Adipocyte (in vitro differentiated cells): ENCODE measurements around the gene SHISA7.

Source experiments
- DNase-seq: peaks from one replicate; pipeline ENCODE4 v3.0.0-alpha.2; 2015; ENCODE audit warnings: low read depth
- H3K27me3 ChIP-seq: replicated peaks from 2 replicates; pipeline ENCODE4 v1.7.0; 2013; ENCODE audit warnings: mild to moderate bottlenecking, low read length, moderate library complexity; ENCODE audit not compliant: control insufficient read depth, insufficient read depth
- H3K36me3 ChIP-seq: 2 replicates; pipeline ENCODE4 v1.7.0; 2013; ENCODE audit warnings: low read length, mild to moderate bottlenecking, moderate library complexity; ENCODE audit not compliant: control insufficient read depth, insufficient read depth, severe bottlenecking
- H3K4me1 ChIP-seq: 2 replicates; pipeline ENCODE4 v1.7.0; 2013; ENCODE audit warnings: mild to moderate bottlenecking, low read length, moderate library complexity; ENCODE audit not compliant: control insufficient read depth, insufficient read depth
- H3K4me3 ChIP-seq: 2 replicates; pipeline ENCODE4 v1.7.0; 2013; ENCODE audit warnings: mild to moderate bottlenecking, low read length, moderate library complexity
- H3K9ac ChIP-seq: 2 replicates; pipeline ENCODE4 v1.7.0; 2013; ENCODE audit warnings: mild to moderate bottlenecking, low read length, moderate library complexity
- H3K9me3 ChIP-seq: 2 replicates; pipeline ENCODE4 v1.7.0; 2013; ENCODE audit warnings: mild to moderate bottlenecking, low read length, moderate library complexity; ENCODE audit not compliant: control insufficient read depth

SHISA7 gene

GRCh38 chr19:55386493-55386971, 56.6 kb downstream of the SHISA7 start:
- Histone ChIP-seq H3K27me3 (no peaks in the 10 kb centered on the region), H3K36me3 (peaks cover 44% of the 10 kb centered on the region), H3K4me1 (peaks cover 56% of the 10 kb centered on the region), H3K4me3 (peak overlapping the region; percentile 92), H3K9me3 (no peaks in the 10 kb centered on the region), H3K9ac (peak overlapping the region; percentile 98)
- DNase-seq = peak; percentile 40

DNA sequence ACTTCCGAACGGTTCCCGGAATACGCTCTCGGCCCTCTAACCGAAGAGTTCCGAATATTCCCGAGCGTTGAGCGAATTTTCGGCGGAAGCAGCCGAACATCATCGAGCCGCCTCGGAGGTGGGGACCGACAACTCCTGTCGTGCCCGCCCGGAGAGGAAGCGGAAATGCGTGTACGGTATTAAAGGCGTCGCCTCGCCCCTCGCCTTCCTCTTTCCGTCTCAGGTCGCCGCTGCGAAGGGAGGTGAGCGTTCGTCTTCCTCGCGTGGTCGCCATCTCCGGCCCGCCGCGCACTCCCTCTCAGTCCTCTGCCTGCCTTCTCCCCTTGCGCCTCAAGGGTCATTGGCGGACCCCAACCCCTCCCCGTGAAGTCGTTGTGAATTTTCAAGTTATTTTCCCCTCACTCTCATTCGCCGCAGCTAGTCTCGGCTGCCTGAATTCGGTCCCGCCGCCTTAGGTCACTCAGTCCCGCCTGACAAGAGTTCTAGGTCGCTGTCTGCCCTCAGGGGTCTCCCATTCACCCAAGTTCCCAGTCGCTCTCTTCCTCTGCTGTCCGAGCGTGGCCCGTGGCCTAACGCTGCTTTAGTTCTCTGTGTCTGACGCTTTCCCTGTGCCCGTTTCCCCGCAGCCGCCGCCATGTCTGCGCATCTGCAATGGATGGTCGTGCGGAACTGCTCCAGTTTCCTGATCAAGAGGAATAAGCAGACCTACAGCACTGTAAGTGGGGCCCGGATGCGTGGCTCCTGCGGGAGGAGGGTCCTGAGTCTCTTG, 57.2 kb downstream of the SHISA7 start, which contains the start of gene RPL28:
TSS of gene RPL28 (plus strand) at position 209 of the 769 bp plus-strand sequence. CDS start at position 635, 426 bp downstream.
- H3K36me3 ChIP-seq = peaks cover 39% of the 10 kb centered on the region
- H3K4me3 ChIP-seq = peak within 1 kb of the TSS; percentile 92
- H3K27me3 ChIP-seq = no peaks in the 10 kb centered on the region
- H3K9ac ChIP-seq = peak within 1 kb of the TSS; percentile 98
- no peaks in the 10 kb centered on the region for H3K9me3 ChIP-seq
- peaks cover 50% of the 10 kb centered on the region for H3K4me1 ChIP-seq
- peak; percentile 100 for DNase-seq

DNA sequence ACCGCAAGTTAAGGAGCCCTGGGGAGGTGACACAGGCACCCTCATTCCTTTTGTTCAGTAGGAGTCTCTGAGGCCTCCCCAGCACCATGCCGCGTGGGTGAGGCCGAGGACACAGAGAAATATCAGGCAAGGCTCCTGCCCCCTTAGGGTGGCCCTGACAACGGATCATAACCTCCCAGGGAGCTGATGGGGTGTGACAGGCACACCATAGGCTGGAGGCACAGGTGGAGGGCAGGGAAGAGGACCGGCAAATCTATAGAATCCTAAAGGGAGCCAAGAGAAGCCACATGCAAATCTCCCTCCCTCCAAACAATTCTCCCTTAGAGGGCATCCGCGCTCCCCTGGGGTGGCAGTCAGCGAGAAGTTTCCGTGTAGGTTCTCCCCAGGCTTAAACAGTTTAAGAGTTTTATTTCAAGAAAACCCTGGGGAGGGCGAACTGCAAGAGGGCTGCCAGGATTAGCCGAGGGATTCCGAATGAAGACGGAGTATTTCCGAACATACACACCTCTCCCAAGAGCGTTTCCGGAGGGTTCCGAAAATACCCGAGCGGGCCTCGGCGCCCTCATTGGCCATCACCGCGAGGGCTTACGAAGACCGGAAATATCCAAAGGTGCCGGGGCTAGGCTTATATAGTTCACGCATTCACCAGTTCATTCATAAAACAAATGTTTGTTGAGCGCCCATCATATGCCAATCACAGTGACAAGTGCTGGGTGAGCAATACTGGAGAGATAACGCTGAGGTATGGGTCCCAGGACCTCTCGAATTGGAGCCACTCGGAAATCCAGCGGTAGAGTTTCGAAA, 58.0 kb downstream of the SHISA7 start:
- Histone ChIP-seq H3K9me3 (no peaks in the 10 kb centered on the region), H3K4me1 (peaks cover 45% of the 10 kb centered on the region), H3K27me3 (no peaks in the 10 kb centered on the region), H3K9ac (peak overlapping the region; percentile 98), H3K36me3 (peaks cover 32% of the 10 kb centered on the region), H3K4me3 (peak overlapping the region; percentile 92)
- peak; percentile 98 for DNase-seq

GRCh38 chr19:55384131-55384919, 58.8 kb downstream of the SHISA7 start, which contains the start of gene TMEM238:
TSS of gene TMEM238 (minus strand) at chr19:55384292. CDS start at chr19:55384259, 33 bp downstream.
- Histone ChIP-seq H3K27me3 (no peaks in the 10 kb centered on the region), H3K9me3 (no peaks in the 10 kb centered on the region), H3K9ac (peak within 1 kb of the TSS; percentile 98), H3K4me3 (peak within 1 kb of the TSS; percentile 92), H3K4me1 (peaks cover 37% of the 10 kb centered on the region), H3K36me3 (peaks cover 24% of the 10 kb centered on the region)
- DNase-seq = no peak

DNA sequence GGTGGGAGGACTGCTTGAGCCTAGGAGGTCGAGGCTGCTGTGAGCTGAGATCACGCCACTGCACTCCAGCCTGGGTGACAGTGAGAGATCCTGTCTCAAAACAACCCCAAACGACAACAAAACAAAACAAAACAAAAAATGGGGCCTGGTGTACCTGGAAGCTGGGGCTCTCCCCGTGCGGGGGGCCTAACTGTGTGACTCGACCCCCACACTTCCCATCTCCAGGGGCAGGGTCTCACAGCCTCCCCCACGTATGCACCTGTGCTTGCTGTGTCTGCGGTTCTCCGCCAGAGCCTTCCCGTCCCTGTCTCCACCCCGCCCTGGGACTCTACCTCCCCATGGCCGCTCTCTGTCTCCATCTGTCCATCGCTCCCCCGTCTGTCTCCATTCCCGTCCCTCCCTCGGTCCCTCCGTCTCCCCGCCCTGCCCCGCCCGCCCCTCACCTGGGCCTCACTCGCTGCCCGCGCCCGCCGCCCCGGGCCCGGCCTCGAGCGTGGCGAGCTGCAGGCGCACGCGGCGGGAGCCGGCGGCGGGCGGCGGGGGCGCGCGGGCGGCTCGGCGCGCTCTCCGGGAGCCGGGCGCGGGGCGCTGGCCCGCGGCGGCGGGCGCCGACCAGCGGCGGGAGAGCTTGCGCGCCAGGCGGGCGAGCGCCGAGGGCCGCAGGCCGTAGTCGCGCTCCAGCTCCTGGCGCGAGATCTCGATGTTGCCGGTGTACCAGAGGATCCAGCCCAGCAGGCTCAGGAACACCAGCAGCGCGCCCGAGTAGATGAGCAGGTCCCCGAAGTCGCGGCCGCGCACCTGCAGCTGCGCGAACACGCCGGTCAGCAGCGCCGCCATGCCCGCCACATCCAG, 59.6 kb downstream of the SHISA7 start:
- H3K27me3 ChIP-seq = no peaks in the 10 kb centered on the region
- H3K9me3 ChIP-seq = no peaks in the 10 kb centered on the region
- H3K4me1 ChIP-seq = peaks cover 30% of the 10 kb centered on the region
- H3K4me3 ChIP-seq = peak overlapping the region; percentile 92
- peak; percentile 77 for DNase-seq
- peak overlapping the region; percentile 98 for H3K9ac ChIP-seq
- peaks cover 16% of the 10 kb centered on the region for H3K36me3 ChIP-seq

- Histone ChIP-seq H3K4me3 (no peak overlapping the region), H3K4me1 (peaks cover 20% of the 10 kb centered on the region), H3K36me3 (peaks cover 7% of the 10 kb centered on the region), H3K27me3 (no peaks in the 10 kb centered on the region), H3K9ac (no peak overlapping the region), H3K9me3 (no peaks in the 10 kb centered on the region)
- DNase-seq = no peak
These were observed 60.5 kb downstream of the SHISA7 start for GRCh38 chr19:55382522-55383054.

DNA sequence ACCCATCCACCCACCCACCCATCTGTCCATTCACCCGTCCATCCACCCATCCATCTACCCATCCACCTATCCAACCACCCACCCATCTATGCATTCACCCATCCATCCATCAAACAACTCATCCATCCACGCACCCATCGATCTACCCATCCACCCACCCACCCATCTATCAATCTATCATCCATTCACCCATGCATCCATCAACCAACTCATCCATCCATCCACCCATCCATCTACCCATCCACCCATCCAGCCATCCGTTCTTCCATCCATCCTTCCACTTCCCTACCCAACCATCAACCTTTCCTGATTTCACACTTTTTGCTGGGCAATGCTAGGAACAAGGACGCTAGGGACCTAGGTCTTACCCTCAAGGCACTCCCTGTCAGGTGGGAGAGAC, 61.1 kb downstream of the SHISA7 start:
- no peak overlapping the region for H3K4me3 ChIP-seq
- DNase-seq = no peak
- no peaks in the 10 kb centered on the region for H3K27me3 ChIP-seq
- no peak overlapping the region for H3K9ac ChIP-seq
- H3K4me1 ChIP-seq = peaks cover 15% of the 10 kb centered on the region
- peaks cover under 1% of the 10 kb centered on the region for H3K36me3 ChIP-seq
- no peaks in the 10 kb centered on the region for H3K9me3 ChIP-seq

DNA sequence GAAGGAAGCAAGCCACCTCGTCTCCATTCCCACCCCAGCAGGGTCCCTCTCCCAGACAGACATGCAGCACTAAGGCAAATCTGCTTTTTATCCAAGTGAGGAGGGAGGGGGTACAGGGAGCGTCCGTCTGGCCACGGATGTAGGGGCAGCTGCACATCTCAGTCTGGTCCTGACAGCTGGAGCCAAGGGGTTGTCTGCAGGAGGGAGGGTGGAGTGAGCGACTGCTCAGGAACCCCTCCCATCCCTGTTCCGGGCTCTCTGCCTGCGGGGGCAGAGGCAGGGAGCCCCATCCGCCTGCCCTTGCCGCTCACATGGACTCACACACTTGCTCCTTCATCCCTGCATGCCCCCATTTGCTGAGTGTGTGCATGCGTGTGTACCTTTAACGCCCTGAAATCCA, 63.9 kb downstream of the SHISA7 start:
- Histone ChIP-seq H3K4me1 (peaks cover 3% of the 10 kb centered on the region), H3K36me3 (no peaks in the 10 kb centered on the region), H3K4me3 (no peak overlapping the region), H3K9me3 (no peaks in the 10 kb centered on the region), H3K27me3 (peaks cover 14% of the 10 kb centered on the region), H3K9ac (no peak overlapping the region)
- DNase-seq = no peak
